H1 (cell line): Measurements from ENCODE around the gene SYMPK.

ENCODE experiments used
- EZH2 ChIP-seq: fragments of 200-600 bp; sonication (generic); IDR thresholded peaks from 2 replicates; pipeline ENCODE4 v1.7.1; 2012; ENCODE audit warnings: low read depth, mild to moderate bottlenecking, moderate library complexity, low read length, inconsistent platforms; ENCODE audit not compliant: severe bottlenecking
- POLR2A ChIP-seq, 2 experiments: IDR thresholded peaks; 1 replicate in 1 of 2; 2 replicates in 1 of 2; pipeline ENCODE4 v1.6.1; 2011; ENCODE audit warnings: low read depth in 2 of 2, low read length in 2 of 2, mild to moderate bottlenecking in 2 of 2; ENCODE audit errors: control extremely low read depth in 1 of 2
- RNF2 ChIP-seq: fragments of 200-900, 300-1000 bp; sonication (generic); IDR thresholded peaks from 2 replicates; pipeline ENCODE4 v1.7.1; 2016; ENCODE audit warnings: borderline replicate concordance, low read depth, mild to moderate bottlenecking, antibody characterized with exemption, low read length; ENCODE audit not compliant: poor library complexity, severe bottlenecking; ENCODE audit errors: missing control alignments
- SIX5 ChIP-seq: IDR thresholded peaks from 2 replicates; pipeline ENCODE4 v1.6.1; 2011; ENCODE audit warnings: mild to moderate bottlenecking, low read depth, low read length
- TEAD4 ChIP-seq: IDR thresholded peaks from 2 replicates; pipeline ENCODE4 v1.6.1; 2012; ENCODE audit warnings: low read depth, low read length, inconsistent platforms, mixed read lengths
- TF ChIP-seq, protein P1 (sequence below): fragments of 300-600 bp; sonication (generic); IDR thresholded peaks from 2 replicates; pipeline ENCODE4 v1.7.1; 2012; ENCODE audit warnings: low read length, moderate library complexity, mild to moderate bottlenecking, inconsistent platforms; ENCODE audit not compliant: insufficient replicate concordance

DNA sequence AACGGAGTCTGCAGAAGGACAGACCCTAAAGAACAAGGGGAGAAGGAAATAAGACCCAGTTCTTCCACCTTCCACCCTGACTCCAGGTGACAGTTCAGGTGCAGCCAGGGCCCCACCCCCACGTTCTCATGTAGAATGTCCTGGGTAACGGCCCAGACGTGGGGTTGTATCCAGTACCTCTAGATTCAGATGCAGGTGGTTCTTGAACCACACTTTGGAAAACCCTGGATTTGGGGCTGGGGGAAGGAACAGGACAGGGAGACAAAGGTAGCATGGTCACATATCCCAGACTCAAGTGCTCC lies 82.8 kb downstream of the SYMPK start:
- TF ChIP-seq TEAD4 (no peak), EZH2 (no peak), RNF2 (no peak), POLR2A (IDR thresholded peaks at IDR 0.05; ENCODE audit: control extremely low read depth in 1 of 2, low read depth in 2 of 2, low read length in 2 of 2) (no peak), SIX5 (no peak)
- TF ChIP-seq, protein P1, sequence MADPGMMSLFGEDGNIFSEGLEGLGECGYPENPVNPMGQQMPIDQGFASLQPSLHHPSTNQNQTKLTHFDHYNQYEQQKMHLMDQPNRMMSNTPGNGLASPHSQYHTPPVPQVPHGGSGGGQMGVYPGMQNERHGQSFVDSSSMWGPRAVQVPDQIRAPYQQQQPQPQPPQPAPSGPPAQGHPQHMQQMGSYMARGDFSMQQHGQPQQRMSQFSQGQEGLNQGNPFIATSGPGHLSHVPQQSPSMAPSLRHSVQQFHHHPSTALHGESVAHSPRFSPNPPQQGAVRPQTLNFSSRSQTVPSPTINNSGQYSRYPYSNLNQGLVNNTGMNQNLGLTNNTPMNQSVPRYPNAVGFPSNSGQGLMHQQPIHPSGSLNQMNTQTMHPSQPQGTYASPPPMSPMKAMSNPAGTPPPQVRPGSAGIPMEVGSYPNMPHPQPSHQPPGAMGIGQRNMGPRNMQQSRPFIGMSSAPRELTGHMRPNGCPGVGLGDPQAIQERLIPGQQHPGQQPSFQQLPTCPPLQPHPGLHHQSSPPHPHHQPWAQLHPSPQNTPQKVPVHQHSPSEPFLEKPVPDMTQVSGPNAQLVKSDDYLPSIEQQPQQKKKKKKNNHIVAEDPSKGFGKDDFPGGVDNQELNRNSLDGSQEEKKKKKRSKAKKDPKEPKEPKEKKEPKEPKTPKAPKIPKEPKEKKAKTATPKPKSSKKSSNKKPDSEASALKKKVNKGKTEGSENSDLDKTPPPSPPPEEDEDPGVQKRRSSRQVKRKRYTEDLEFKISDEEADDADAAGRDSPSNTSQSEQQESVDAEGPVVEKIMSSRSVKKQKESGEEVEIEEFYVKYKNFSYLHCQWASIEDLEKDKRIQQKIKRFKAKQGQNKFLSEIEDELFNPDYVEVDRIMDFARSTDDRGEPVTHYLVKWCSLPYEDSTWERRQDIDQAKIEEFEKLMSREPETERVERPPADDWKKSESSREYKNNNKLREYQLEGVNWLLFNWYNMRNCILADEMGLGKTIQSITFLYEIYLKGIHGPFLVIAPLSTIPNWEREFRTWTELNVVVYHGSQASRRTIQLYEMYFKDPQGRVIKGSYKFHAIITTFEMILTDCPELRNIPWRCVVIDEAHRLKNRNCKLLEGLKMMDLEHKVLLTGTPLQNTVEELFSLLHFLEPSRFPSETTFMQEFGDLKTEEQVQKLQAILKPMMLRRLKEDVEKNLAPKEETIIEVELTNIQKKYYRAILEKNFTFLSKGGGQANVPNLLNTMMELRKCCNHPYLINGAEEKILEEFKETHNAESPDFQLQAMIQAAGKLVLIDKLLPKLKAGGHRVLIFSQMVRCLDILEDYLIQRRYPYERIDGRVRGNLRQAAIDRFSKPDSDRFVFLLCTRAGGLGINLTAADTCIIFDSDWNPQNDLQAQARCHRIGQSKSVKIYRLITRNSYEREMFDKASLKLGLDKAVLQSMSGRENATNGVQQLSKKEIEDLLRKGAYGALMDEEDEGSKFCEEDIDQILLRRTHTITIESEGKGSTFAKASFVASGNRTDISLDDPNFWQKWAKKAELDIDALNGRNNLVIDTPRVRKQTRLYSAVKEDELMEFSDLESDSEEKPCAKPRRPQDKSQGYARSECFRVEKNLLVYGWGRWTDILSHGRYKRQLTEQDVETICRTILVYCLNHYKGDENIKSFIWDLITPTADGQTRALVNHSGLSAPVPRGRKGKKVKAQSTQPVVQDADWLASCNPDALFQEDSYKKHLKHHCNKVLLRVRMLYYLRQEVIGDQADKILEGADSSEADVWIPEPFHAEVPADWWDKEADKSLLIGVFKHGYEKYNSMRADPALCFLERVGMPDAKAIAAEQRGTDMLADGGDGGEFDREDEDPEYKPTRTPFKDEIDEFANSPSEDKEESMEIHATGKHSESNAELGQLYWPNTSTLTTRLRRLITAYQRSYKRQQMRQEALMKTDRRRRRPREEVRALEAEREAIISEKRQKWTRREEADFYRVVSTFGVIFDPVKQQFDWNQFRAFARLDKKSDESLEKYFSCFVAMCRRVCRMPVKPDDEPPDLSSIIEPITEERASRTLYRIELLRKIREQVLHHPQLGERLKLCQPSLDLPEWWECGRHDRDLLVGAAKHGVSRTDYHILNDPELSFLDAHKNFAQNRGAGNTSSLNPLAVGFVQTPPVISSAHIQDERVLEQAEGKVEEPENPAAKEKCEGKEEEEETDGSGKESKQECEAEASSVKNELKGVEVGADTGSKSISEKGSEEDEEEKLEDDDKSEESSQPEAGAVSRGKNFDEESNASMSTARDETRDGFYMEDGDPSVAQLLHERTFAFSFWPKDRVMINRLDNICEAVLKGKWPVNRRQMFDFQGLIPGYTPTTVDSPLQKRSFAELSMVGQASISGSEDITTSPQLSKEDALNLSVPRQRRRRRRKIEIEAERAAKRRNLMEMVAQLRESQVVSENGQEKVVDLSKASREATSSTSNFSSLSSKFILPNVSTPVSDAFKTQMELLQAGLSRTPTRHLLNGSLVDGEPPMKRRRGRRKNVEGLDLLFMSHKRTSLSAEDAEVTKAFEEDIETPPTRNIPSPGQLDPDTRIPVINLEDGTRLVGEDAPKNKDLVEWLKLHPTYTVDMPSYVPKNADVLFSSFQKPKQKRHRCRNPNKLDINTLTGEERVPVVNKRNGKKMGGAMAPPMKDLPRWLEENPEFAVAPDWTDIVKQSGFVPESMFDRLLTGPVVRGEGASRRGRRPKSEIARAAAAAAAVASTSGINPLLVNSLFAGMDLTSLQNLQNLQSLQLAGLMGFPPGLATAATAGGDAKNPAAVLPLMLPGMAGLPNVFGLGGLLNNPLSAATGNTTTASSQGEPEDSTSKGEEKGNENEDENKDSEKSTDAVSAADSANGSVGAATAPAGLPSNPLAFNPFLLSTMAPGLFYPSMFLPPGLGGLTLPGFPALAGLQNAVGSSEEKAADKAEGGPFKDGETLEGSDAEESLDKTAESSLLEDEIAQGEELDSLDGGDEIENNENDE = no peak
